ENCODE measurements around the gene DPF3. TPM values are rescaled to one million over a fixed set of nuclear protein-coding genes. Genes with fewer than 3 reads are reported as not detected.

DPF3 gene
- total and polyA plus RNA-seq, 2 donors (not counting 1 experiment from before 2014, with no cell fraction given): 3.4 to 10.2 TPM

GRCh38 chr14:72610096-72610830 lies 283.6 kb downstream of the DPF3 start:
- Histone ChIP-seq H3K4me3 (ENCODE audit: control extremely low read depth in 1 of 5, extremely low read depth in 1 of 5, insufficient read depth in 1 of 5, low read depth in 2 of 5, low read length in 4 of 5) (no peak overlapping the region), H3K4me2 (replicated peaks; ENCODE audit: low read depth, low read length, poor library complexity, severe bottlenecking) (no peak overlapping the region), H3K9me3 (ENCODE audit: control extremely low read depth in 1 of 3, control insufficient read depth in 2 of 3, insufficient read depth in 1 of 3, low read length in 2 of 3) (peaks cover 0 to 10% (median 0%) of the 10 kb centered on the region in 3 donors), H3K36me3 (replicated peaks in 1 of 2; ENCODE audit: control extremely low read depth in 1 of 2, control insufficient read depth in 1 of 2, extremely low read depth in 1 of 2, insufficient read depth in 2 of 2, low read length in 1 of 2) (no peaks in the 10 kb centered on the region), H3K4me1 (ENCODE audit: control insufficient read depth in 2 of 2, insufficient read depth in 2 of 2, low read length in 2 of 2) (peaks cover 3 to 13% of the 10 kb centered on the region in 2 donors), H3K9ac (ENCODE audit: low read length) (no peak overlapping the region), H3K27me3 (replicated peaks in 1 of 4; ENCODE audit: control extremely low read depth in 1 of 4, control insufficient read depth in 3 of 4, insufficient read depth in 4 of 4, low read length in 3 of 4) (peaks cover 0 to 4% (median 1%) of the 10 kb centered on the region in 4 experiments), H3K27ac (ENCODE audit: low read length in 2 of 2) (no peak overlapping the region), H2AFZ (ENCODE audit: insufficient read depth, low read depth, low read length, poor library complexity, severe bottlenecking) (no peak overlapping the region), H3K79me2 (ENCODE audit: control insufficient read depth, insufficient read depth, low read length) (no peaks in the 10 kb centered on the region), H4K20me1 (ENCODE audit: control insufficient read depth, insufficient read depth, low read length, poor library complexity, severe bottlenecking) (no peaks in the 10 kb centered on the region)
- TF ChIP-seq CTCF (IDR thresholded peaks at IDR 0.05): no peak
- TF ChIP-seq EZH2 (IDR thresholded peaks at IDR 0.05; ENCODE audit: borderline replicate concordance, insufficient read depth, low read depth, low read length, poor library complexity, severe bottlenecking): no peak
- Mint-ChIP-seq H3K4me3 (no peak overlapping the region), H3K27me3 (no peaks in the 10 kb centered on the region), H3K27ac (no peak overlapping the region), H3K9me3 (ENCODE audit: insufficient read depth) (no peaks in the 10 kb centered on the region), H3K4me1 (peaks cover 4% of the 10 kb centered on the region)
- ChIA-PET POLR2A (no interaction called here), CTCF (no interaction called here)
- WGBS (ENCODE audit: insufficient coverage): 95% methylated on average over 11 of the region's 12 CpGs
- ATAC-seq (ENCODE audit: low read depth): no peak
- intact Hi-C loops (cut with micrococcal nuclease): no loop called here
- DNase-seq: no peak

GRCh38 chr14:72609205-72609916 lies 284.5 kb downstream of the DPF3 start:
- POLR2A ChIA-PET: no interaction called here
- Histone ChIP-seq H3K79me2 (ENCODE audit: control insufficient read depth, insufficient read depth, low read length) (no peaks in the 10 kb centered on the region), H3K27me3 (replicated peaks in 1 of 4; ENCODE audit: control extremely low read depth in 1 of 4, control insufficient read depth in 3 of 4, insufficient read depth in 4 of 4, low read length in 3 of 4) (peaks cover 0 to 4% (median 1%) of the 10 kb centered on the region in 4 experiments), H3K4me1 (ENCODE audit: control insufficient read depth in 2 of 2, insufficient read depth in 2 of 2, low read length in 2 of 2) (peaks cover 3 to 9% of the 10 kb centered on the region in 2 donors), H4K20me1 (ENCODE audit: control insufficient read depth, insufficient read depth, low read length, poor library complexity, severe bottlenecking) (no peaks in the 10 kb centered on the region), H2AFZ (ENCODE audit: insufficient read depth, low read depth, low read length, poor library complexity, severe bottlenecking) (no peak overlapping the region), H3K27ac (ENCODE audit: low read length in 2 of 2) (no peak overlapping the region), H3K36me3 (replicated peaks in 1 of 2; ENCODE audit: control extremely low read depth in 1 of 2, control insufficient read depth in 1 of 2, extremely low read depth in 1 of 2, insufficient read depth in 2 of 2, low read length in 1 of 2) (no peaks in the 10 kb centered on the region), H3K4me3 (ENCODE audit: control extremely low read depth in 1 of 5, extremely low read depth in 1 of 5, insufficient read depth in 1 of 5, low read depth in 2 of 5, low read length in 4 of 5) (no peak overlapping the region), H3K9me3 (ENCODE audit: control extremely low read depth in 1 of 3, control insufficient read depth in 2 of 3, insufficient read depth in 1 of 3, low read length in 2 of 3) (peaks cover 0 to 16% (median 0%) of the 10 kb centered on the region in 3 donors), H3K9ac (ENCODE audit: low read length) (no peak overlapping the region), H3K4me2 (replicated peaks; ENCODE audit: low read depth, low read length, poor library complexity, severe bottlenecking) (no peak overlapping the region)
- Mint-ChIP-seq H3K27me3 (no peaks in the 10 kb centered on the region), H3K4me1 (peaks cover 7% of the 10 kb centered on the region), H3K4me3 (no peak overlapping the region), H3K27ac (no peak overlapping the region), H3K9me3 (ENCODE audit: insufficient read depth) (no peaks in the 10 kb centered on the region)
- WGBS (ENCODE audit: insufficient coverage): 93% methylated on average over 7 of the region's 12 CpGs
- no peak for DNase-seq
- TF ChIP-seq CTCF (IDR thresholded peaks at IDR 0.05): no peak
- TF ChIP-seq EZH2 (IDR thresholded peaks at IDR 0.05; ENCODE audit: borderline replicate concordance, insufficient read depth, low read depth, low read length, poor library complexity, severe bottlenecking): no peak
- CTCF ChIA-PET: no interaction called here
- ATAC-seq (ENCODE audit: low read depth): no peak
- intact Hi-C loops (cut with micrococcal nuclease): no loop called here

Data from B cell (primary cell).